GM12801 (cell line): ENCODE results near the gene SH3BP2.

Experiments used
- CTCF ChIP-seq: IDR thresholded peaks from one replicate; pipeline ENCODE4 v1.5.1; 2011; ENCODE audit warnings: control low read depth; ENCODE audit not compliant: insufficient read length; ENCODE audit errors: extremely low read depth

Gene SH3BP2, protein sequence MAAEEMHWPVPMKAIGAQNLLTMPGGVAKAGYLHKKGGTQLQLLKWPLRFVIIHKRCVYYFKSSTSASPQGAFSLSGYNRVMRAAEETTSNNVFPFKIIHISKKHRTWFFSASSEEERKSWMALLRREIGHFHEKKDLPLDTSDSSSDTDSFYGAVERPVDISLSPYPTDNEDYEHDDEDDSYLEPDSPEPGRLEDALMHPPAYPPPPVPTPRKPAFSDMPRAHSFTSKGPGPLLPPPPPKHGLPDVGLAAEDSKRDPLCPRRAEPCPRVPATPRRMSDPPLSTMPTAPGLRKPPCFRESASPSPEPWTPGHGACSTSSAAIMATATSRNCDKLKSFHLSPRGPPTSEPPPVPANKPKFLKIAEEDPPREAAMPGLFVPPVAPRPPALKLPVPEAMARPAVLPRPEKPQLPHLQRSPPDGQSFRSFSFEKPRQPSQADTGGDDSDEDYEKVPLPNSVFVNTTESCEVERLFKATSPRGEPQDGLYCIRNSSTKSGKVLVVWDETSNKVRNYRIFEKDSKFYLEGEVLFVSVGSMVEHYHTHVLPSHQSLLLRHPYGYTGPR

DNA sequence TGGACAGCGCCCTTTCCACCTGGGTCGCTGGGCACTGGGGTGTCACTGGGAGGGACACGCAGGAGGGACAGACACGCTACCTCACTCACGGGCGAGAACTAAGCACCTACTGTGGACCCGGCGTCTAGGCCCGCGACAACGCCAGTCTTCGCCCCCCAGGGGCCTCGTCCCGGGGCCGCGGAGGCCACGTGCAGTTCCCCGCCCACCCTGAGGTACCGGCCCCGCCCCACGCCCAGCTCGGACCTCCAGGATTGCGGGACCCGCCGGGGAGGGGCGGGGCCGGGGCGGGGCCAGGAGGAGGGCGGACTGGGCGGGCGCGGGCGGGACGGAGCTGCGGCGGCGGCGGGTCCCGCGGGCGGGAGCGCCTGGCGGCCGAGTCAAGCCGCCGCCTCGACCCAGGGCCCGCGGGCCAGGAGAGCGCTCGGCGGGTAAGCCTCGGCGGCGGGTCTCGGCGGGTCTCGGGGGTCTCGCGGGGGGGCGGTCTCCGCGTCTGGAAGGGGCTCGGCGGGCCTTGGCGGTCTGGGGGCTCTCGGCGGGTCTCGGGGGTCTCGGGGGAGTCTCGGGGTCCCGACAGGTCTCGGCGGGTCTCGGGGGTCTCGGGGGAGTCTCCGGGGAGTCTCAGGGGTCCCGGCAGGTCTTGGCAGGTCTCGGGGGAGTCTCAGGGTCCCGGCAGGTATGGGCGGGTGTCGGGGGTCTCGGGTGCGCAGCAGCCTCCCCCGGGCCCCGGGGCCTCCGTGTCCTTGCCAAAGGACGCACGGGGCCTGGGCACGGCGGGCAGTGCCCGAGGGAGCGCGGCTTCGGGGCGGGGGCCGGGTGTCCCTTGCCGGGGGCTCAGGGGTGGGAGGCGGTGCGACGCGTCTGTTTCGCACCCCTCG lies at the start of gene SH3BP2:
TSS of gene SH3BP2 (plus strand) at position 375 of the 875 bp plus-strand sequence. CDS start 27,533 bp downstream, outside the sequence.
- TF ChIP-seq CTCF: no peak

DNA sequence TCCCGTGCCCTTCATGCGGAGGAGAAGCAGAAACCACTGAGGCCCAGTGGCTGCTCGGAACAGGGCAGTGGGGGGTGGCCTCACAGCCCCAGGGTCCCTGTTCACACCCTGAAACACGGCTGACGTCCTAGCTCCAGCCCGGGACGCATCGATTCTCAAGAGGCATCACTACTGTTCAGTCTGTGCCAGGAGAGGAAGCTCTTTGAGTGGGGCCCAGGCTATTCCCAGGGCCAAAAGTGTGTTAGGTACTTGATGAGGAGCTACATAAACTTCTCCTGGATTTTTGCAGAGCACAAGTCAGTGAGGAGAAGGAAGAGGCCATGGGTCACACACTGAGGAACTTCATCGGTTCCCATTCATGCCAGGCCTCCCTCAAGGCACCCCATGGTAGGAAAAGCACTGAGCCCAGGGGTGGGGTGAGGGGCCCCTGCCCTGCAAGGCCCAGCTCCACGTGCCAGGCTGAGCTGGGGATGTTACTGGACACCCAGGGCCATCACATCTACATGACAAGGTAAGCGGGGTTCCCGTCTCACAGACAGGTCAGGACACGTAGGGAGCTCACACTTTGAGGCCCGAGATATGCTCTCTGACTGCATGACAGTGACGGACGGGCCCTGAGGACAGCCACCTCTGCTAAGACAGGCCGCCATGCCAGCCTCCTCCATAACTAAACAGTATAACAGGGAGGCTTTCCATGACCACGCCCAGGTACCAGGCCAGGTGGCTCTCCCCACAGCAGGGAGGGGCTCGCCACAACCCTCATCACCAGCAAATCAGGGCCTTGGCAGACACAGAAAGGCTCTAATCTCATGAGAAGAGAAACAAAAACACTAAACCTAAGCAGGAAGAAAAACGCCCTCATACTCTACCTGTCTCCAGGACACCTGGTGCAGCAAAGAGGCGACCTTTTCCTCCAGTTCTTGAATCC lies 49.1 kb upstream of the SH3BP2 start:
- no peak for TF ChIP-seq CTCF

DNA sequence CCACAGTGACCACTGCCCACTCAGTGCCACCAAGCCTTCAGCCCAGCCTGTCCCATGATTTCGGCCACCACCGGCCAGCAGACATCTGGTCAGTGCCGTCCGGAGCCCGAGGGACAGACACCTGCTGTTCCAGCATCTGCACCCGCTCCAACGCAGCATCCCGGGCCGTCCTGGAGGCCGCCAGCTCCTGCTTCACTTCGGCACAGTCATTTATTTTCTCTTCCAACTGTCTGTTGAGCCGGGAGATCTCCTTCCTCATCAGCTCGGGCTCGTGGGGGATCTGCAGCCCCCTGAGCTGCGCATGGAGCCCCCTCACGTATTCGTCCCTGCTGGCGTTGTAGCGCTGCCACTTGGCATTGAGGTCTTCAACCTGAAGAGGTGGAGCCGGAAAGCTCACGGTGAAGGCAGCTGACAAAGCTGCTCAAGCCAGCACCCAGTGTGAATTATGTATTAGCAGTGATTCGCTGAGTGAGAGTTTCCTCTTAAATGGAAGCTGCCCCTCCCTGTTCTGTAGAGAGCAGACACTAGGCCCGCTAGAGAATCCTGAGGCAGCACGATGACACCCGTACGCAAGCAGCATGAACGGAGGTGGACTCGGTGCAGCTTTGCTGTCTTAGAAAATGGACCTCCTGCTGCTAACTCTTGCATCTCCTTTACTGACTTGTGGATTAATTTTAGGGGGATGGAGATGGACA lies 48.2 kb upstream of the SH3BP2 start:
- TF ChIP-seq CTCF: no peak

GRCh38 chr4:2745516-2745915 lies 47.4 kb upstream of the SH3BP2 start:
- no peak for TF ChIP-seq CTCF

DNA sequence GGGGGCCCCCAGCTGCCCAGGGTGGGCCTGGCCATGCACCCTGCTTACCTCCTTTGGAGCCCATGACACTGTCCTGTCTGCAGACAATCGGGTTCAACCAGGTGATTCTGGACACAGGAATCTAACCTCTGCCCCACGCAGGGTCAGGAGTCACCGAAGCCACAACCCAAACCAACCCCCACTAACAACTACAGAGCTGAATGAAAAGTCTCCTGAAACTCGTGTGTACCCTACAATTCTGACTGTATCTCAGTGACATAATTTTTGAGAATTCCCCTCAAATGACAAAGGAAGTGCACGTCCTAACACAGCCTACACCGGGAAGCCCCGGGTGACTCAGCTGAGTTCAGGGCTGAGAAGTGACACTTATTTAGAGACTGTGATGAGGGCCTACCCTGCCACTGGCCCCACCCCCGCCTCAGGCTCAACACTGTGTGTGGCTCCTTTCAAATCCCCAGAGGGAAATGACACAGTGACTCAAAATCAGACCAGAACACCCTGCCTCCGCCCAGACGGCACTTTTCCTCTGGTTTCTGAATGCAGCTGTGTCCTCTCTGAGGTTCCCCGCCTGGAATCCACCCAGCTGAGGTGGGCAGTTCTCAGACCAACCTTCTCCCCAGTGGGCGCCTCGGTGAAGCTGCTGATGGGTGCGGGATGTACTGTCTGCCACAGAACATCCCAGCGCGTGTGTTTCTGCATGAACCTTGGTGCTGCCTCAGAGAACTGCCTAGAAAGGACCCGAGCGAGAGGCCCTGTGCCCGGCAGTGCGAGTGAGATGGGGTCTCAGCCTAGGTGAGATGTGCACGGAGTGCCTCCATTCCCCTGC lies 46.7 kb upstream of the SH3BP2 start:
- TF ChIP-seq CTCF: no peak
